ENCODE data around the gene FANCD2. TPM values are rescaled to one million over a fixed set of nuclear protein-coding genes. Genes with fewer than 3 reads are reported as not detected.
"Not testable (repeated sequence)": the region's sequence is repeated elsewhere in the genome, so short reads cannot be mapped to it uniquely, and the experiment has no call there.

FANCD2 gene
- total RNA-seq, 1 donor from 2014 or later, result 4.4 TPM

- TF ChIP-seq POLR2A (IDR thresholded peaks at IDR 0.05) (no peak), CTCF (IDR thresholded peaks at IDR 0.05) (no peak), POLR2AphosphoS5 (IDR thresholded peaks at IDR 0.05; ENCODE audit: insufficient read depth in 1 of 2, low read depth in 1 of 2) (no peak)
- no peaks in the 10 kb centered on the region for H3K9me3 ChIP-seq
- H3K4me1 ChIP-seq, result peaks cover 19% of the 10 kb centered on the region
- intact Hi-C loops (cut with DNase I), result no loop called here
- H3K27me3 ChIP-seq, result no peaks in the 10 kb centered on the region
- no peak overlapping the region for H3K4me3 ChIP-seq
- H3K27ac ChIP-seq, result no peak overlapping the region
- H3K36me3 ChIP-seq, result peaks cover 0 to 32% of the 10 kb centered on the region in 2 donors
- no peak for DNase-seq (ENCODE audit: extremely low spot score in 2 of 2)
Measured at GRCh38 chr3:10017636-10018292, 8.5 kb upstream of the FANCD2 start.

GRCh38 chr3:10018806-10019205 lies 7.4 kb upstream of the FANCD2 start:
- DNase-seq (ENCODE audit: extremely low spot score in 2 of 2); H3K27ac ChIP-seq; H3K27me3 ChIP-seq; H3K4me3 ChIP-seq; intact Hi-C loops (cut with DNase I); H3K9me3 ChIP-seq: not testable (repeated sequence)
- Histone ChIP-seq H3K36me3 (peaks cover 0 to 42% of the 10 kb centered on the region in 2 donors), H3K4me1 (peaks cover 19% of the 10 kb centered on the region)

GRCh38 chr3:10019326-10019725 lies 6.9 kb upstream of the FANCD2 start:
- Histone ChIP-seq H3K36me3 (peaks cover 0 to 43% of the 10 kb centered on the region in 2 donors), H3K27ac (no peak overlapping the region), H3K27me3 (no peaks in the 10 kb centered on the region), H3K4me1 (peaks cover 19% of the 10 kb centered on the region), H3K9me3 (no peaks in the 10 kb centered on the region), H3K4me3 (no peak overlapping the region)
- intact Hi-C loops (cut with DNase I), result no loop called here
- DNase-seq (ENCODE audit: extremely low spot score in 2 of 2), result no peak
- no peak for TF ChIP-seq POLR2AphosphoS5 (IDR thresholded peaks at IDR 0.05; ENCODE audit: insufficient read depth in 1 of 2, low read depth in 1 of 2)
- no peak for TF ChIP-seq POLR2A (IDR thresholded peaks at IDR 0.05)
- no peak for TF ChIP-seq CTCF (IDR thresholded peaks at IDR 0.05)

- Histone ChIP-seq H3K4me1 (peaks cover 22% of the 10 kb centered on the region), H3K27ac (no peak overlapping the region), H3K36me3 (peaks cover 0 to 43% of the 10 kb centered on the region in 2 donors), H3K9me3 (no peaks in the 10 kb centered on the region), H3K4me3 (no peak overlapping the region), H3K27me3 (no peaks in the 10 kb centered on the region)
- no peak for DNase-seq (ENCODE audit: extremely low spot score in 2 of 2)
- intact Hi-C loops (cut with DNase I), result loop anchor here (10.0 kb wide), 1 partner anchor 93 kb away; the partner anchor contains the start of gene BRK1
- TF ChIP-seq POLR2A (IDR thresholded peaks at IDR 0.05), result no peak
- no peak for TF ChIP-seq CTCF (IDR thresholded peaks at IDR 0.05)
- TF ChIP-seq POLR2AphosphoS5 (IDR thresholded peaks at IDR 0.05; ENCODE audit: insufficient read depth in 1 of 2, low read depth in 1 of 2), result no peak
Measured at GRCh38 chr3:10021856-10022775, 4.1 kb upstream of the FANCD2 start.

- H3K9me3 ChIP-seq, result no peaks in the 10 kb centered on the region
- H3K27me3 ChIP-seq, result no peaks in the 10 kb centered on the region
- H3K4me3 ChIP-seq, result no peak overlapping the region
- DNase-seq (ENCODE audit: extremely low spot score in 2 of 2), result no peak
- H3K27ac ChIP-seq, result no peak overlapping the region
- peaks cover 0 to 36% of the 10 kb centered on the region in 2 donors for H3K36me3 ChIP-seq
- intact Hi-C loops (cut with DNase I), result loop anchor here (10.0 kb wide), 1 partner anchor 91 kb away; the partner anchor contains the start of gene BRK1
- TF ChIP-seq POLR2A (IDR thresholded peaks at IDR 0.05), result no peak
- TF ChIP-seq POLR2AphosphoS5 (IDR thresholded peaks at IDR 0.05; ENCODE audit: insufficient read depth in 1 of 2, low read depth in 1 of 2), result no peak
- no peak for TF ChIP-seq CTCF (IDR thresholded peaks at IDR 0.05)
- peaks cover 26% of the 10 kb centered on the region for H3K4me1 ChIP-seq
Measured at GRCh38 chr3:10023587-10024310, 2.5 kb upstream of the FANCD2 start.
